ENCODE data around the gene SPPL2A. TPM values are rescaled to one million over a fixed set of nuclear protein-coding genes. Genes with fewer than 3 reads are reported as not detected.

SPPL2A gene
- total and polyA plus RNA-seq, 2 of the 13 experiments (the other 11 are each of a cell fraction or from before 2014, with no cell fraction given) = 80.5 to 105 TPM

DNA sequence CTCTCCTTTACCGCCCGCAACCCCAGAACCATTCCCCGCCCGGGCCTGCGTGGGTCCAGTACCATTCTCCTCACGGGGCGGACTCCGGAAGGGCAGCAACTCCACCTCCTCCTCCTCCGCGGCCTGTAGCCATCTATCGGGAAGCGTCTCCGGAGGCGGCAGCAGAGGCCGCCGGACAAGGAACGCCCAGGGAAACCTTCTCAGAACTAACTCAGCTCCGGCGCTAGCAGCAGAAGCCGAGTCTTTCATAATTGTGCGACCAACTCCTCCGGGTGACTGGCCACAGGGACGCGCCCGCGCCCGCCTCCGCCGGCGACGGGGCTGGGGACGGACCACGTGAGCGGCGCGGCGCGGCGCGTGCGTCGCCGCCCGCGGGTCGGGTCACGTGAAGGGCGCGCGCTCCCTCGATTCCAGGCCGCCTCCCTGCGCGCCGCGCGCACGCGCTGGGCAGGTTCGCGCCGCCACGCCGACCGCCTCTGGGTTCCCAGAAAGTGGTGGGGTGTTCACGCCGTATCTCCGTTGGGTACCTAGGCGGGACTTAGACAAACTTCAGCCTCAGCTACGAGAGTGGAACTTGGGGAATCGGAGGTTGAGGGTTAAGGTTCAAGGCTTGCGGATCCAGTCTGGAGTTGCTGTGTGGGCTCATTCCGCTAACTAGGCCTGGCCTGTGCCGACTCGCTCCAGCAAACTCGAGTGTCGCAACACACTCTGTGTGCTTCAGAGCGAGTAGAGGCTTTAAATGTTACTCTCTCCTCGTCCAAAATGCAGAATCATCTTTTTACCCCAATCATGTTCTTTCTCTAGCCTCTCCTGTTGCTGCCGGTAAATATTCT lies 78.8 kb downstream of the SPPL2A start, which contains the start of gene TRPM7 (continued):
- TF ChIP-seq, protein P1, sequence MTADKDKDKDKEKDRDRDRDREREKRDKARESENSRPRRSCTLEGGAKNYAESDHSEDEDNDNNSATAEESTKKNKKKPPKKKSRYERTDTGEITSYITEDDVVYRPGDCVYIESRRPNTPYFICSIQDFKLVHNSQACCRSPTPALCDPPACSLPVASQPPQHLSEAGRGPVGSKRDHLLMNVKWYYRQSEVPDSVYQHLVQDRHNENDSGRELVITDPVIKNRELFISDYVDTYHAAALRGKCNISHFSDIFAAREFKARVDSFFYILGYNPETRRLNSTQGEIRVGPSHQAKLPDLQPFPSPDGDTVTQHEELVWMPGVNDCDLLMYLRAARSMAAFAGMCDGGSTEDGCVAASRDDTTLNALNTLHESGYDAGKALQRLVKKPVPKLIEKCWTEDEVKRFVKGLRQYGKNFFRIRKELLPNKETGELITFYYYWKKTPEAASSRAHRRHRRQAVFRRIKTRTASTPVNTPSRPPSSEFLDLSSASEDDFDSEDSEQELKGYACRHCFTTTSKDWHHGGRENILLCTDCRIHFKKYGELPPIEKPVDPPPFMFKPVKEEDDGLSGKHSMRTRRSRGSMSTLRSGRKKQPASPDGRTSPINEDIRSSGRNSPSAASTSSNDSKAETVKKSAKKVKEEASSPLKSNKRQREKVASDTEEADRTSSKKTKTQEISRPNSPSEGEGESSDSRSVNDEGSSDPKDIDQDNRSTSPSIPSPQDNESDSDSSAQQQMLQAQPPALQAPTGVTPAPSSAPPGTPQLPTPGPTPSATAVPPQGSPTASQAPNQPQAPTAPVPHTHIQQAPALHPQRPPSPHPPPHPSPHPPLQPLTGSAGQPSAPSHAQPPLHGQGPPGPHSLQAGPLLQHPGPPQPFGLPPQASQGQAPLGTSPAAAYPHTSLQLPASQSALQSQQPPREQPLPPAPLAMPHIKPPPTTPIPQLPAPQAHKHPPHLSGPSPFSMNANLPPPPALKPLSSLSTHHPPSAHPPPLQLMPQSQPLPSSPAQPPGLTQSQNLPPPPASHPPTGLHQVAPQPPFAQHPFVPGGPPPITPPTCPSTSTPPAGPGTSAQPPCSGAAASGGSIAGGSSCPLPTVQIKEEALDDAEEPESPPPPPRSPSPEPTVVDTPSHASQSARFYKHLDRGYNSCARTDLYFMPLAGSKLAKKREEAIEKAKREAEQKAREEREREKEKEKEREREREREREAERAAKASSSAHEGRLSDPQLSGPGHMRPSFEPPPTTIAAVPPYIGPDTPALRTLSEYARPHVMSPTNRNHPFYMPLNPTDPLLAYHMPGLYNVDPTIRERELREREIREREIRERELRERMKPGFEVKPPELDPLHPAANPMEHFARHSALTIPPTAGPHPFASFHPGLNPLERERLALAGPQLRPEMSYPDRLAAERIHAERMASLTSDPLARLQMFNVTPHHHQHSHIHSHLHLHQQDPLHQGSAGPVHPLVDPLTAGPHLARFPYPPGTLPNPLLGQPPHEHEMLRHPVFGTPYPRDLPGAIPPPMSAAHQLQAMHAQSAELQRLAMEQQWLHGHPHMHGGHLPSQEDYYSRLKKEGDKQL (CRISPR knock-in tag; IDR thresholded peaks at IDR 0.05; ENCODE audit: low read depth) = no peak
- TF ChIP-seq PAX8 (CRISPR knock-in tag; IDR thresholded peaks at IDR 0.05; ENCODE audit: borderline replicate concordance) (peak; percentile 78; the same call in 1 of the 2 replicates), ZFP37 (CRISPR knock-in tag; IDR thresholded peaks at IDR 0.05; ENCODE audit: borderline replicate concordance) (no peak), JUNB (CRISPR knock-in tag; IDR thresholded peaks at IDR 0.05; ENCODE audit: borderline replicate concordance) (no peak), ZNF782 (CRISPR knock-in tag; IDR thresholded peaks at IDR 0.05; ENCODE audit: borderline replicate concordance) (peak; percentile 63; the same call in 1 of the 2 replicates), HDAC6 (IDR thresholded peaks at IDR 0.05; ENCODE audit: low read depth, low read length) (no peak), ZNF772 (CRISPR knock-in tag; IDR thresholded peaks at IDR 0.05) (no peak), ZNF234 (CRISPR knock-in tag; conservative IDR thresholded peaks at IDR 0.05) (no peak), NR2F2 (IDR thresholded peaks at IDR 0.05; ENCODE audit: borderline replicate concordance, low read depth) (no peak), HDAC2 (CRISPR knock-in tag; IDR thresholded peaks at IDR 0.05) (peak; percentile 52; the same call in 1 of the 2 replicates), ZEB1 (IDR thresholded peaks at IDR 0.05; ENCODE audit: insufficient replicate concordance, low read depth) (no peak), ZKSCAN8 (CRISPR knock-in tag; IDR thresholded peaks at IDR 0.05; ENCODE audit: borderline replicate concordance) (no peak), ZNF768 (CRISPR knock-in tag; IDR thresholded peaks at IDR 0.05) (peak; percentile 44; the same call in 1 of the 2 replicates), SP4 (CRISPR knock-in tag; IDR thresholded peaks at IDR 0.05) (peak; percentile 82), CBX5 (CRISPR knock-in tag; IDR thresholded peaks at IDR 0.05; ENCODE audit: borderline replicate concordance) (peak; percentile 19; the same call in 1 of the 2 replicates), ZNF713 (CRISPR knock-in tag; IDR thresholded peaks at IDR 0.05) (no peak), ATAD3A (CRISPR knock-in tag; IDR thresholded peaks at IDR 0.05) (peak; percentile 81; the same call in 1 of the 2 replicates), ZBTB1 (CRISPR knock-in tag; IDR thresholded peaks at IDR 0.05; ENCODE audit: borderline replicate concordance) (0 out of 2 replicates have a peak, but pooled peaks have one; percentile 68), ISL2 (CRISPR knock-in tag; IDR thresholded peaks at IDR 0.05) (peak; percentile 52)
- TF ChIP-seq, protein P2, sequence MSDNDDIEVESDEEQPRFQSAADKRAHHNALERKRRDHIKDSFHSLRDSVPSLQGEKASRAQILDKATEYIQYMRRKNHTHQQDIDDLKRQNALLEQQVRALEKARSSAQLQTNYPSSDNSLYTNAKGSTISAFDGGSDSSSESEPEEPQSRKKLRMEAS (IDR thresholded peaks at IDR 0.05) = peak; percentile 96
- TF ChIP-seq, protein P3, sequence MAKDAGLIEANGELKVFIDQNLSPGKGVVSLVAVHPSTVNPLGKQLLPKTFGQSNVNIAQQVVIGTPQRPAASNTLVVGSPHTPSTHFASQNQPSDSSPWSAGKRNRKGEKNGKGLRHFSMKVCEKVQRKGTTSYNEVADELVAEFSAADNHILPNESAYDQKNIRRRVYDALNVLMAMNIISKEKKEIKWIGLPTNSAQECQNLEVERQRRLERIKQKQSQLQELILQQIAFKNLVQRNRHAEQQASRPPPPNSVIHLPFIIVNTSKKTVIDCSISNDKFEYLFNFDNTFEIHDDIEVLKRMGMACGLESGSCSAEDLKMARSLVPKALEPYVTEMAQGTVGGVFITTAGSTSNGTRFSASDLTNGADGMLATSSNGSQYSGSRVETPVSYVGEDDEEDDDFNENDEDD (CRISPR knock-in tag; IDR thresholded peaks at IDR 0.05; ENCODE audit: borderline replicate concordance) = peak; percentile 87

Measured in HepG2 (cell line).